Stomach (tissue), 9 donors: ENCODE measurements around the gene PRC1. TPM values are rescaled to one million over a fixed set of nuclear protein-coding genes. Genes with fewer than 3 reads are reported as not detected.
A peak's percentile ranks its signal among the peaks of the same experiment; 100 is the strongest.

Source experiments
- DNase-seq, 2 donors: peaks; one replicate each; pipeline versions ENCODE4 v3.0.0 to v3.0.0-alpha.2; 2013 to 2019
- H3K27ac ChIP-seq, 5 donors: fragments of 200-600 bp in 4 of 5; sonication (generic) in 4 of 5; one replicate each; pipeline ENCODE4 v1.5.1; 2013 to 2019; ENCODE audit warnings: mild to moderate bottlenecking in 1 of 5, moderate library complexity in 1 of 5
- H3K27me3 ChIP-seq, 3 donors: fragments of 200-600 bp; sonication (generic); one replicate each; pipeline ENCODE4 v1.5.1; 2017 to 2019; ENCODE audit warnings: mixed run types in 1 of 3
- H3K36me3 ChIP-seq, 4 donors: fragments of 200-600 bp; sonication (generic); 1 replicate in 3 of 4; 2 replicates in 1 of 4; pipeline ENCODE4 v1.5.1; 2016 to 2019
- H3K4me1 ChIP-seq, 4 donors: fragments of 200-600 bp; sonication (generic); one replicate each; pipeline ENCODE4 v1.5.1; 2016 to 2019
- H3K4me3 ChIP-seq, 4 donors: fragments of 200-600 bp; sonication (generic) in 3 of 4; one replicate each; pipeline ENCODE4 v1.5.1; 2016 to 2019; ENCODE audit warnings: mild to moderate bottlenecking in 1 of 4
- H3K9me3 ChIP-seq, 4 donors: fragments of 200-600 bp; sonication (generic); one replicate each; pipeline ENCODE4 v1.5.1; 2016 to 2019
- EP300 ChIP-seq: sonication (generic); formaldehyde crosslinking; IDR thresholded peaks from one replicate; pipeline ENCODE4 v1.6.1; 2017; ENCODE audit warnings: antibody characterized with exemption
- POLR2A ChIP-seq, 4 donors: fragments of 450-650 bp; IDR thresholded peaks; one replicate each; pipeline ENCODE4 v1.6.1; 2016; ENCODE audit warnings: antibody characterized with exemption in 4 of 4, control low read depth in 2 of 4, mild to moderate bottlenecking in 1 of 4, moderate library complexity in 1 of 4
- POLR2AphosphoS5 ChIP-seq, 3 donors: sonication (generic); formaldehyde crosslinking; IDR thresholded peaks; one replicate each; pipeline ENCODE4 v1.6.1; 2016; ENCODE audit warnings: antibody characterized with exemption in 3 of 3
- WGBS, 5 donors: extraction: QIAGEN DNeasy Blood & Tissue Kit in 3 of 5; methylation state at CpG; one replicate each; pipeline versions ENCODE4 v1.1.5 to v1.1.7; 2013 to 2018; 5-methylcytosine and 5-hydroxymethylcytosine counted together
- intact Hi-C: fragments of 100-400 bp; cut with DNase I; formaldehyde crosslinking; loops from one replicate; pipeline ENCODE4 v1.15.1; 2023; ENCODE audit warnings: low total_unique reads
- polyA plus RNA-seq, 3 donors: library from polyadenylated mRNA; stranded (reverse); fragments of 200-250 nt; gene quantifications; one replicate each; pipeline ENCODE4 v1.2.3, GENCODE V29; 2013
- total RNA-seq, 5 donors: library from RNA; depleted of rRNA; stranded (reverse); fragments of >200 nt; gene quantifications; one replicate each; pipeline versions ENCODE4 v1.1.0 to v1.2.3, GENCODE V29; 2014 to 2016
- TF ChIP-seq, protein P1 (sequence below), 7 experiments: fragments of 450-650 bp in 4 of 7; fragments of 200-600 bp in 3 of 7; sonication (generic) in 3 of 7; IDR thresholded peaks; one replicate each; pipeline ENCODE4 v1.5.1; 2016 to 2019; ENCODE audit warnings: antibody characterized with exemption in 7 of 7, control low read depth in 2 of 7, mild to moderate bottlenecking in 1 of 7
- donor health status: healthy with polysubstance abuse.
- donor health status: Bipolar disorder and iron deficiency.
- donor health status: healthy.

Gene PRC1
- total and polyA plus RNA-seq, 8 donors: 8.2 to 60.7 (median 24.5) TPM

DNA sequence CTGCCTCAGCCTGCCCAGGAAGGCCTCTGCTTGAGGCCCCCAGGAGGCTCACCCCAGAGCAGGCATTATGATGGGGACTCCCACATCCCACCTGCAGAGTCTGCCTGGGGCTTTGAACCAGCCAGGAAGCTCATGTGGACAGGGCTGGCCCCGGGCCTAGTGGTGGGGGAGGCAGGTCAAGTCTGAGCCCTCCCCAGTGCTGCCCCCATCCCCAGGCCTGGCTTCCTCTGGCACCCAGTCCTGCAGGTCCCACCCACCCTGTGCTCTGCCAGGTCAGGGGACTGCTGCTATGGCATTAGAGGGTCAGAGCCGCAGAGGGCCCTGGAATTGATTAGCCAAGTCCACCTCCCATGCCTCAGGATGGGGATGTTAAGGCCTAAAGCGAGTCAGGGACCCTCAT is 45.7 kb upstream of the PRC1 start:
- TF ChIP-seq POLR2AphosphoS5 (IDR thresholded peaks at IDR 0.05): no peak
- TF ChIP-seq, protein P1, sequence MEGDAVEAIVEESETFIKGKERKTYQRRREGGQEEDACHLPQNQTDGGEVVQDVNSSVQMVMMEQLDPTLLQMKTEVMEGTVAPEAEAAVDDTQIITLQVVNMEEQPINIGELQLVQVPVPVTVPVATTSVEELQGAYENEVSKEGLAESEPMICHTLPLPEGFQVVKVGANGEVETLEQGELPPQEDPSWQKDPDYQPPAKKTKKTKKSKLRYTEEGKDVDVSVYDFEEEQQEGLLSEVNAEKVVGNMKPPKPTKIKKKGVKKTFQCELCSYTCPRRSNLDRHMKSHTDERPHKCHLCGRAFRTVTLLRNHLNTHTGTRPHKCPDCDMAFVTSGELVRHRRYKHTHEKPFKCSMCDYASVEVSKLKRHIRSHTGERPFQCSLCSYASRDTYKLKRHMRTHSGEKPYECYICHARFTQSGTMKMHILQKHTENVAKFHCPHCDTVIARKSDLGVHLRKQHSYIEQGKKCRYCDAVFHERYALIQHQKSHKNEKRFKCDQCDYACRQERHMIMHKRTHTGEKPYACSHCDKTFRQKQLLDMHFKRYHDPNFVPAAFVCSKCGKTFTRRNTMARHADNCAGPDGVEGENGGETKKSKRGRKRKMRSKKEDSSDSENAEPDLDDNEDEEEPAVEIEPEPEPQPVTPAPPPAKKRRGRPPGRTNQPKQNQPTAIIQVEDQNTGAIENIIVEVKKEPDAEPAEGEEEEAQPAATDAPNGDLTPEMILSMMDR (IDR thresholded peaks at IDR 0.05): no peak
- no peak for TF ChIP-seq EP300
- no peak for TF ChIP-seq POLR2A (IDR thresholded peaks at IDR 0.05)
- Histone ChIP-seq H3K4me3 (no peak overlapping the region), H3K36me3 (no peaks in the 10 kb centered on the region), H3K27me3 (peaks cover 0 to 8% (median 3%) of the 10 kb centered on the region in 3 donors), H3K4me1 (no peaks in the 10 kb centered on the region), H3K9me3 (no peaks in the 10 kb centered on the region), H3K27ac (no peak overlapping the region)
- intact Hi-C loops: no loop called here
- WGBS, 5 donors: 69 to 77% (median 72%) methylated on average over 2 to 3 of the region's 3 CpGs; no CpG with 5 or more reads in 1 of the 5 donors
- DNase-seq: no peak

- no peaks in the 10 kb centered on the region for H3K36me3 ChIP-seq
- TF ChIP-seq POLR2A (IDR thresholded peaks at IDR 0.05) (no peak), POLR2AphosphoS5 (IDR thresholded peaks at IDR 0.05) (peak in 2 of 3 donors; percentile 61 to 81), EP300 (no peak)
- TF ChIP-seq, protein P1 (IDR thresholded peaks at IDR 0.05): peak in 5 of 7 experiments; percentile 58 to 94 (median 77)
- H3K9me3 ChIP-seq: no peaks in the 10 kb centered on the region
- peaks cover 0 to 7% (median 3%) of the 10 kb centered on the region in 4 donors for H3K4me1 ChIP-seq
- H3K4me3 ChIP-seq: peak overlapping the region in 1 of 4 donors; percentile 3
- peak overlapping the region in 1 of 5 donors; percentile 59 for H3K27ac ChIP-seq
- intact Hi-C loops: no loop called here
- peaks cover 0 to 3% (median under 1%) of the 10 kb centered on the region in 3 donors for H3K27me3 ChIP-seq
- WGBS, 5 donors: 29 to 38% (median 34%) methylated on average over 10 to 12 of the region's 12 CpGs
- peak; percentile 92 to 93 for DNase-seq
These were observed 38.8 kb upstream of the PRC1 start for GRCh38 chr15:91032919-91033803.

GRCh38 chr15:91031796-91032195 is 37.5 kb upstream of the PRC1 start:
- no peaks in the 10 kb centered on the region for H3K9me3 ChIP-seq
- DNase-seq: no peak

GRCh38 chr15:91027677-91028076 is 33.3 kb upstream of the PRC1 start:
- no peak for DNase-seq
- intact Hi-C loops: no loop called here
- 46 to 71% (median 67%) methylated on average over 1 of the region's 1 CpG for WGBS, 5 donors
- Histone ChIP-seq H3K4me3 (no peak overlapping the region), H3K9me3 (no peaks in the 10 kb centered on the region), H3K36me3 (no peaks in the 10 kb centered on the region), H3K27me3 (no peaks in the 10 kb centered on the region), H3K4me1 (peaks cover 4 to 9% (median 7%) of the 10 kb centered on the region in 4 donors), H3K27ac (no peak overlapping the region)
- no peak for TF ChIP-seq EP300
- TF ChIP-seq, protein P1 (IDR thresholded peaks at IDR 0.05): no peak

More at GRCh38 chr15:91031796-91032195, 37.5 kb upstream of the PRC1 start:
- H3K4me3 ChIP-seq: no peak overlapping the region
- no peaks in the 10 kb centered on the region for H3K36me3 ChIP-seq
- TF ChIP-seq POLR2AphosphoS5 (IDR thresholded peaks at IDR 0.05): no peak
- H3K27me3 ChIP-seq: no peaks in the 10 kb centered on the region
- no peak overlapping the region for H3K27ac ChIP-seq
- 74 to 91% (median 81%) methylated on average over 10 of the region's 10 CpGs for WGBS, 5 donors
- H3K4me1 ChIP-seq: peaks cover 0 to 7% (median 3%) of the 10 kb centered on the region in 4 donors
- intact Hi-C loops: no loop called here
